HUES6 (cell line): Measurements from ENCODE around the gene PPP2R5D.
"Not testable (repeated sequence)": the region's sequence is repeated elsewhere in the genome, so short reads cannot be mapped to it uniquely, and the experiment has no call there.

ENCODE experiments used
- H3K27ac ChIP-seq: 2 replicates; pipeline ENCODE4 v1.7.0; 2013; ENCODE audit warnings: low read depth, mild to moderate bottlenecking, low read length, inconsistent platforms
- H3K27me3 ChIP-seq: 2 replicates; pipeline ENCODE4 v1.6.1; 2013; ENCODE audit warnings: low read length; ENCODE audit not compliant: control insufficient read depth, insufficient read depth
- H3K36me3 ChIP-seq: 2 replicates; pipeline ENCODE4 v1.6.1; 2013; ENCODE audit warnings: low read length; ENCODE audit not compliant: control insufficient read depth, insufficient read depth
- H3K4me1 ChIP-seq: 2 replicates; pipeline ENCODE4 v1.6.1; 2013; ENCODE audit warnings: low read length; ENCODE audit not compliant: control insufficient read depth, insufficient read depth
- H3K4me3 ChIP-seq: 2 replicates; pipeline ENCODE4 v1.5.1; 2013; ENCODE audit warnings: low read depth, low read length
- H3K9ac ChIP-seq: one replicate; pipeline ENCODE4 v1.6.1; 2013; ENCODE audit warnings: mild to moderate bottlenecking, low read length
- H3K9me3 ChIP-seq: 2 replicates; pipeline ENCODE4 v1.6.1; 2013; ENCODE audit warnings: low read depth, low read length; ENCODE audit not compliant: control insufficient read depth, insufficient read depth

Gene PPP2R5D

DNA sequence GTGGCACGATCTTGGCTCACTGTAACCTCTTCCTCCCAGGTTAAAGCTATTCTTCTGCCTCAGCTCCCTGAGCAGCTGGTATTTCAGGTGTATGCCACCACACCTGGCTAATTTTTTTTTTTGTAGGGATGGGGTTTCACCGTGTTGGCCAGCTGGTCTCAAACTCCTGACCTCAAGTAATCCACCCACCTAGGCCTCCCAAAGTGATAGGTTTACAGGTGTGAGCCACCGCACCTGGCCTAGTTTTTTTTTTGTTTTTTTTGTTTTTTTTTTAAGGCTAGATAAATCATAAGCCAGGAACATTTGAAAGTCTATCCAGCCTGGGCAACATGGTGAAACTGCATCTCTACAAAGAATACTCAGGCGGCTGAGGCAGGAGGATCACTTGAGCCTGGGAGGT lies 48.0 kb downstream of the PPP2R5D start:
- H3K36me3 ChIP-seq = peaks cover 73% of the 10 kb centered on the region

DNA sequence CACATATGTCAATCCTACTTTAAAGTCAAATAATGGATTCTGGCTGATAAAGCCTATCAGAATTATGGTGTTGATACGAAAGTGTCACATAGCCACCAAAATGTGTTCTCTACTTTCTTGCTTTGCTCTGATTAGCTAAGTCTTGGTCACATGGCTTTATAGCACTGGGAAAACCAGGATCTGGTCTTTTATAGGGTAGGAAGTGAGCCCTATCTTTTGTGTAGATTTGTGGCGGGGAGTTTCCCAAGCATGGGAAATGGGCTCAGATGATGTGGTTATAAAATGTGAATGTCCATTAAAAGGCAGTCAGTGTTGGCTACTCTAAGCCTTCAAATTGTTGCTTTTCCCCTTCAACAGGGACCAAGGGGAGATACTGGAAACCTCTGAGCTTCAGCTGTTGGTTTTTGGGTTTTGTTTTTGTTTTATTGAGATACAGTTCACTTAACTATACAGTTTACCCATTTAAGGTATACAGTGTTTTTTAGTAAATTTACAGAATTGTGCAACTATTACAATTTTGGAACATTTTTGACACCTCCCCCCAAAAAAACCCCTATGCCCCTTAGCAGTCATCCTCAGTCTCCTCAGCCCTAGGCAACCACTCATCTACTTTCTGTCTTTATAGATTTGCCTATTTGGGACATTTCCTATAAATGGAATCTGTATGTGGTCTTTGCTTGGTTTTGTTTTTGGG lies 49.3 kb downstream of the PPP2R5D start:
- no peaks in the 10 kb centered on the region for H3K27me3 ChIP-seq
- no peak overlapping the region for H3K9ac ChIP-seq
- no peak overlapping the region for H3K27ac ChIP-seq
- no peak overlapping the region for H3K4me3 ChIP-seq
- H3K4me1 ChIP-seq = no peaks in the 10 kb centered on the region
- H3K9me3 ChIP-seq = no peaks in the 10 kb centered on the region
- peaks cover 73% of the 10 kb centered on the region for H3K36me3 ChIP-seq

More for the DNA sequence above, 48.0 kb downstream of the PPP2R5D start:
- H3K4me1 ChIP-seq = no peaks in the 10 kb centered on the region
- no peaks in the 10 kb centered on the region for H3K27me3 ChIP-seq
- no peak overlapping the region for H3K9ac ChIP-seq
- H3K27ac ChIP-seq = no peak overlapping the region
- H3K4me3 ChIP-seq = no peak overlapping the region
- no peaks in the 10 kb centered on the region for H3K9me3 ChIP-seq

DNA sequence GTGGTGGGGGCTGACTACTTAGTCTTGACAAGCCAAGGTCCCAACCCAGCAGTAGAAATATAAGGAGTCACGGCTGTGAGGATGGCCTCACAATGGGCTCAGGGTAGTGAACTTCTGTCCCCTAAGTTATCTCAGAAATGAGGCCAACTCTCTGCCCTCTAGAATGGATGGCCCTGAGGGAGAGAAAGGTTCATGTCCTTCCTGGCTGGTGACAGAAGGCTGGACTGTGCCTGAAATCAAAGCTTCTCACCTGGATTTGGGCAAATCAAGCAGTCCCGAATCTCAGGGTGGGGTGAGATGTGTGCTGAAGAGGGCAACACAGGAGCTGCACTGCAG lies 49.8 kb downstream of the PPP2R5D start:
- Histone ChIP-seq H3K9me3 (no peaks in the 10 kb centered on the region), H3K27ac (no peak overlapping the region), H3K27me3 (no peaks in the 10 kb centered on the region), H3K4me3 (no peak overlapping the region), H3K4me1 (no peaks in the 10 kb centered on the region), H3K36me3 (peaks cover 73% of the 10 kb centered on the region), H3K9ac (no peak overlapping the region)

DNA sequence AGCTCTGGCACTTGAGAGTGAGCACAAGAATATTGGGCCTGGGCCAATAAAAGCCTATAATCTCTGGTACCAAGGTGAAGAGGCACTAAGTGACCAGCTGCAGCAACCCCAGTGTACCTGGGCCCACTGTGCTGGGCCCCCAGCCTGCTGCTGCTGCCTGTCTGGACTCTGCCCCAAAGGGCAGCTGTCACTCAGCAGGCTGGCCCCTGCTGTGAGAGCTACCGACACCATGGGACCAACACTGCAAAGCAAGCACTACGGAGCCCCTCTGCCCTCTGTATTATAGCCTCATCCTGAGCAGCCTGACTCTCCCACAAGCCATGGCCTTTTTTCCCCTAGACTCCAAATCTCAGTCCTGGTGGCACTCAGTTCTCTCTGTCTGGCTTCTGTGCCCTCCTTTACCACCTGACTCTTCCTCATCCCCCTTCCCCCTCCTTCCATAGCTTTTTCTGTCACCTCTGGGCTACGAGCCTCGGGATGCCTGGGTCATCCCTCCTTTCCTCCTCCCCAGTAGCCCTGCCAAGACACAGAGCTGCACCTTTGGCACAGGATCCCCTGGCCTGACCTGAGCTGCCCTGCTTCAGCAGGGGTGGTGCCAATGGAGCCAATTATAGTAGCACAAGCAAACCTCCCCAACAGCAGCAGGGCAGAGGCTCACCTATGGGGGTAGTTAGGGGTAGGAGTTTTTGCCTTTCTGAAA lies 51.3 kb downstream of the PPP2R5D start:
- Histone ChIP-seq H3K27me3 (no peaks in the 10 kb centered on the region), H3K9me3 (no peaks in the 10 kb centered on the region), H3K9ac (no peak overlapping the region), H3K4me1 (no peaks in the 10 kb centered on the region), H3K27ac (no peak overlapping the region), H3K36me3 (peaks cover 75% of the 10 kb centered on the region), H3K4me3 (no peak overlapping the region)

DNA sequence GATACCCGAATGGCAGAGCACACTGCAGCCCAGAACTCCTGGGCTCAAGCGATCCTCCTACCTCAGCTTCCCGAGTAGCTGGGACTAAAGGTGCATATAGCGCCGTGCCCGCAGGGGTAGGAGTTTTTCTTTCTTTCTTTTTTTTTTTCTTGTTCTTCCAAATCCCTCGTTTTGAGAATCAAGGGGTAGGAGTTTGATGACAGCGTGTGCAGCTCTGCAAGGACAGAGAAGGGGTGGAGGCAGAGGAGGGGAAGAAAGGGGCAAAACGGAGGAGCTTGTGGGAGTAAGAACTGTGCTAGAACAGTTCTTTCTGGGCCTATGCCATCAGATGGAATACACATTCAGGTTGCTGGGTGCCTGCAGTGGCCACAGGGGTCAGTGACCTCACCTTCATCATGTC lies 52.3 kb downstream of the PPP2R5D start:
- Histone ChIP-seq H3K9ac (no peak overlapping the region), H3K27me3 (no peaks in the 10 kb centered on the region), H3K4me3 (no peak overlapping the region), H3K36me3 (peaks cover 78% of the 10 kb centered on the region), H3K9me3 (no peaks in the 10 kb centered on the region), H3K27ac (no peak overlapping the region), H3K4me1 (no peaks in the 10 kb centered on the region)

DNA sequence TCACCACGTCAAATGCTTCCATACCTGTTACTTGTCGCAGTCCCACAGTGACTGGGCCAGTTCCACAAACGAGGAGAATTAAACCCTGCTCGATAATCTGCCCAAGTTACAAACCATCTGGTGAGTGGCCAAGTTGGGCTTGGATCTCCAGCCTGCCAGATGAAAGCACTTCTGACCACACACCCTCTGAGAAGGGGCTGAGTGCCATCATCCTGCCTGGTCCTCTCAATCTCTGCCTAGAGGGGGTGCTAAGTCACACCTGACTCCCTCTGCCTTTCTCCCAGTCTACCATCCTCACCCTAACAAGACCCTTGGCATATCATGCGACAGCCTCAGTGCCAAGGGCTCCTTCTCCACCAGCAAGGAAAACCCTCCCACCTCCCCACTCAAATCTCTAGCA lies 52.8 kb downstream of the PPP2R5D start:
- H3K36me3 ChIP-seq = peaks cover 77% of the 10 kb centered on the region
- no peaks in the 10 kb centered on the region for H3K9me3 ChIP-seq
- no peak overlapping the region for H3K4me3 ChIP-seq
- no peak overlapping the region for H3K27ac ChIP-seq
- H3K9ac ChIP-seq = no peak overlapping the region
- H3K4me1 ChIP-seq = no peaks in the 10 kb centered on the region
- H3K27me3 ChIP-seq = no peaks in the 10 kb centered on the region

DNA sequence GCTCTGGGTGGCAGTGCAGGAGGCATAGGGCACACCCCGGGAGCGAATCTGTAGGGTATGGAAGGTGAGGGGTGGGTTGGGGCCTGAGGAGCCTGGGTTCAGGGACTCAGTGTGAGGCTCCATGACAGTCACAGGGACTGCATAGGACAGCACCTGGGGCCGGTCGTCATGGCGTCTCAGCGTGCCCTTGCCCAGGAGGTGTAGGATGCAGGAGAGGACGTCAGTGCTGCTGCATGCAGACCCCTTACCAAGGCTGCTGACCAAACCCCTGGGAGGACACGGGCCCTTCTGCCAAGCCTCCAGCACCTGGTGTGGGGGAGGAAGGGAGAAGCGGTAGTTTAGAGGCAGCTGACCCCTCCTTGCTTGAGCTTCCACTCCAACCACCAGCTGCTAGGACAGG lies 53.3 kb downstream of the PPP2R5D start:
- Histone ChIP-seq H3K27ac (no peak overlapping the region), H3K4me1 (no peaks in the 10 kb centered on the region), H3K4me3 (no peak overlapping the region), H3K36me3 (peaks cover 81% of the 10 kb centered on the region), H3K27me3 (no peaks in the 10 kb centered on the region), H3K9ac (no peak overlapping the region), H3K9me3 (no peaks in the 10 kb centered on the region)

DNA sequence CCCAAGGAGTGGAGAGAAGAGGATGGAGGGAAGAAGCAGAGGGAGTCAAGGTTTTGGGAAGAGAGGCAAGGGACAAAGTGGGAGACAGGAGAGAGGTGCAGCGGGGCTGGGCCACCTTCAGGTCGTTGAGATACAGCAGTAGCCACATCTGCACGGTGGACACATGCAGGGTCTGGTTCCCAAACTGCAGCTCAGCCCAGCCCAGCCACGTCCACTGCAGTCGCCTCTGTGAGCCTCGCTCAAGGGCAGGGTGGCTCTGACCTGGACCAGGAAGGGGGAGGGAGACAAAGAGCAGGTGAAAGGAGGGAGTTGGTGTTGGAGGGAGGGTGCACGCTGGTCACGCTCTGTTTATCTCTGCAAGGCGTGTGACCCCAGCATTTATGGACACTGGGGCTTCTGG lies 54.4 kb downstream of the PPP2R5D start:
- H3K27me3 ChIP-seq = no peaks in the 10 kb centered on the region
- H3K4me1 ChIP-seq = no peaks in the 10 kb centered on the region
- no peak overlapping the region for H3K4me3 ChIP-seq
- no peaks in the 10 kb centered on the region for H3K9me3 ChIP-seq
- no peak overlapping the region for H3K27ac ChIP-seq
- H3K36me3 ChIP-seq = peaks cover 84% of the 10 kb centered on the region
- no peak overlapping the region for H3K9ac ChIP-seq

DNA sequence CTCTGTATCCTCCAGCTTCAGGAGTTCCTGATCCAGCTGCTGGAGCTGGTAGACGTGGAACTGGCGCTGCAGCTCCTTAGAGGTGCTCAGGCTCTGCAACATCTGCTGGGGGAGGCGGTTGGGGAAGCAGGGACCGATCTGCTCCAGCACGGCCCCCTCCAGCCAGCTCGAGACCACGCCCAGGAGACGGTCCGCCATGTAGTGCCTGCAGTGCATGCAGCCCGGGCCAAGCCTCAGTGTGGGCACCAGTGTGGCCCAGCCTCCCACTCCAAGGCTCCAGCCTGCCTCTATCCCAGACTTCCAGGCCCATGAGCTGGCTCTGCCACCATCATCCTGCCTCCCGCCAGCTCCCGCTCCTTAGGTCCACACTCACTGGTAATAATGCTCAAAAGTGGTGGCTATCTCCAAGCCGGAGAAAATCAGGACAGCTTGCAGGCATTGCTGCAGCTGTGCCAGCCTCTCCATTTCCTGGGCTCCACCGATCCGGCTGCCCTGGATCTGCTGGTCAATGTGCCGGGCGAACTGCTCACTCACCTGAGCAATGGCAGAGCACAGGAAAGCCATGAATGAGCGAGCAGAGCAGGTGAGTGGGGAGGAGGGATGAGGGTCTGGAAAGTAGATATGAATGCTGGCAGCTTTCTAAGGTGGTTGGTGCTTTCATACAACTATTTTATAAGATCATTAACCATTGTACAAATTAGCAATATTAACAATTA lies 56.3 kb downstream of the PPP2R5D start:
- Histone ChIP-seq H3K4me3 (no peak overlapping the region), H3K36me3 (peaks cover 86% of the 10 kb centered on the region), H3K27ac (no peak overlapping the region), H3K9ac (no peak overlapping the region), H3K9me3 (no peaks in the 10 kb centered on the region), H3K4me1 (no peaks in the 10 kb centered on the region), H3K27me3 (no peaks in the 10 kb centered on the region)

DNA sequence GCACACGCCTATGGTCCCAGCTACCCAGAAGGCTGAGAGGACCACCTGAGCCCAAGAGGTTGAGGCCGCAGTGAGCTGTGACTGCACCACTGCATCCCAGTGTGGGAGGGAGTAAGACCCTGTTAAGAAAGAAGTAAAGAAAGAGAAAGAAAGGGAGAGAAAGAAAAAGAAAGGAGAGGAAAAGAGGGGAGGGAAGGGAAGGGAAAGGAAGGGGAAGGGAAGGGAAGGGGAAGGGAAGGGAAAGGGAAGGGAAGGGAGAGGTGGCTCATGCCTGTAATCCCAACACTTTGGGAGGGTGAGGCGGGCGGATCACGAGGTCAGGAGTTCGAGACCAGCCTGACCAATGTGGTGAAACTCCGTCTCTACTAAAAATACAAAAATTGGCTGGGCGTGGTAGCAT lies 57.1 kb downstream of the PPP2R5D start:
- H3K27ac ChIP-seq, H3K27me3 ChIP-seq, H3K4me1 ChIP-seq, H3K4me3 ChIP-seq, H3K9me3 ChIP-seq, H3K9ac ChIP-seq: not testable (repeated sequence)
- peaks cover 89% of the 10 kb centered on the region for H3K36me3 ChIP-seq

DNA sequence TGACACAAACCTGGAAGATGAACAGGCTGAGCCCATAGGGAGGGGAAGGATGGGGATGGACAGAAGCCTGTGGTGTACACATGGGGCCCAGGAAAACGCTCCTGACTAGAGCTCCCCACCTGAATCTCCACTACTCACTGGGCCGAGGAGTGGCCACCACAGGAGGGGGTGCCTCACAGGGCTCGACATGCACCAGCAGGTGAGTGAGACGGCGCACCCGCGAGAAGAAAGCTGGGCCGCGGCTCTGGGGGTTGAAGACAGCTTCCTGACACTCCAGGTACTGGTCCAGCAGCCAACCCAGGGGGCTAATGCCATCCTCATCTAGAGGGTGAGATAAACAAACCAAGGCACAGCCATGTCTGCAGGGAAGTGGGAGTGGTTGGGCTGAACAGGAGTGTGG lies 58.9 kb downstream of the PPP2R5D start:
- Histone ChIP-seq H3K9ac (no peak overlapping the region), H3K4me3 (no peak overlapping the region), H3K4me1 (no peaks in the 10 kb centered on the region), H3K36me3 (peaks cover 89% of the 10 kb centered on the region), H3K27ac (no peak overlapping the region), H3K9me3 (no peaks in the 10 kb centered on the region), H3K27me3 (no peaks in the 10 kb centered on the region)
